Smooth muscle cell (in vitro differentiated cells): ENCODE measurements around the gene LASP1NB.
"Not testable (repeated sequence)": the region's sequence is repeated elsewhere in the genome, so short reads cannot be mapped to it uniquely, and the experiment has no call there.

Experiments
- DNase-seq: peaks from one replicate; lab custom pipeline; 2025; ENCODE audit not compliant: unreplicated experiment; lab: John Stamatoyannopoulos, UW
- H2AFZ ChIP-seq: fragments of 200-600 bp; sonication (generic); 2 replicates; pipeline ENCODE4 v1.6.0; 2016; ENCODE audit warnings: antibody characterized with exemption, low read depth, mild to moderate bottlenecking
- H3F3A ChIP-seq: fragments of 200-600 bp; sonication (generic); 2 replicates; pipeline ENCODE4 v1.6.0; 2017; ENCODE audit warnings: antibody characterized with exemption, low read depth
- H3K27ac ChIP-seq: fragments of 200-600 bp; sonication (generic); 2 replicates; pipeline ENCODE4 v1.5.1; 2016; ENCODE audit warnings: low read depth, mild to moderate bottlenecking
- H3K27me3 ChIP-seq: fragments of 200-600 bp; sonication (generic); 2 replicates; pipeline ENCODE4 v1.6.1; 2016; ENCODE audit warnings: low read depth, mild to moderate bottlenecking
- H3K36me3 ChIP-seq: fragments of 200-600 bp; sonication (generic); 2 replicates; pipeline ENCODE4 v1.5.1; 2016; ENCODE audit warnings: low read depth
- H3K4me1 ChIP-seq: fragments of 200-600 bp; sonication (generic); 2 replicates; pipeline ENCODE4 v1.5.1; 2016; ENCODE audit warnings: low read depth
- H3K4me2 ChIP-seq: fragments of 200-600 bp; sonication (generic); 2 replicates; pipeline ENCODE4 v1.6.0; 2016; ENCODE audit warnings: mild to moderate bottlenecking
- H3K4me3 ChIP-seq: fragments of 200-600 bp; sonication (generic); 2 replicates; pipeline ENCODE4 v1.5.1; 2016; ENCODE audit warnings: mild to moderate bottlenecking
- H3K79me2 ChIP-seq: fragments of 200-600 bp; sonication (generic); 2 replicates; pipeline ENCODE4 v1.6.0; 2016; ENCODE audit warnings: low read depth, mild to moderate bottlenecking
- H3K9ac ChIP-seq: fragments of 200-600 bp; sonication (generic); 2 replicates; pipeline ENCODE4 v1.6.0; 2016; ENCODE audit warnings: low read depth
- H3K9me3 ChIP-seq: fragments of 200-600 bp; sonication (generic); replicated peaks from 2 replicates; pipeline ENCODE4 v1.5.1; 2016; ENCODE audit warnings: low read depth
- H4K20me1 ChIP-seq: fragments of 200-600 bp; sonication (generic); 2 replicates; pipeline ENCODE4 v1.6.0; 2016; ENCODE audit warnings: low read depth
- CTCF ChIP-seq: fragments of 200-600 bp; sonication (generic); IDR thresholded peaks from 2 replicates; pipeline ENCODE4 v1.5.1; 2017; ENCODE audit warnings: borderline replicate concordance, mild to moderate bottlenecking, antibody characterized with exemption; ENCODE audit not compliant: insufficient read depth, poor library complexity, severe bottlenecking
- WGBS: methylation state at CpG from one replicate; pipeline ENCODE4 v1.1.7; 2016; ENCODE audit warnings: low lambda C conversion rate; 5-methylcytosine and 5-hydroxymethylcytosine counted together

LASP1NB gene

DNA sequence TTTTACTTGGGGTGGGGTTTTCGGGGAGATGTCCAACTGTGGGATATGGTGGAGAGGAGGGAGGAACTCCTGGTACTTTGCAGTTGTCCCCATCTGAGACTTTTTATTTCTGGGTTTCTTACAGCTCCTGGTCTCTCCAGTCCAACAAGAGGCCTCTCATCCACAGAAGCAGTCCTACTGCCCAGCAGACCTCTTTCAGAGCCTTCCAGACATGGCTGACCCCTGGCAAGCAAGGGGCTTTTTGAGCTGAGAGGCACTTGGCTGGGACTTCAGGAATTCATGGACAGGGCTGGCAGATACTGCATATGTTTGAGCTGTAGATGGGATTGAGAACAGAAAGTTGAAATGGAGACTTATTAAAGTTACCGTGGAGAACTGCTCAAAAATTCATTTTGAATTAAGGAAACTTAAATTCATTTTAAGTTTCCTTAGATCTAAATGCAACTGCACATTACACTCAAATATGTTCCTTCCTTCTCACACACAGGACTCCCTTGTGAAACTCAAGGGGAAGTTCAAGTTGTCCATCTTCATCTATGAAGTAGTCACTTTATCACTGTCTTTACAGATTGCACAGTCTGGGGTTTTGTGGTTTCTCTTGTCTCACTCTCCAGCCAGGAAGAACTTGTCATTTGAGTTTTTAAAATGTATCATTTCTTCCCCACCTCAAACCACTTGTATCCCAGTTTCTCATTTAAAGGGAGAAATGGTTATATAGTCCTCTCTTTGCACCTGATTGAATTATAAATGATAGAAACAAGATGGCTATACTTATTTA, 1.1 kb downstream of the LASP1NB start:
- H3K4me1 ChIP-seq: peaks cover 24% of the 10 kb centered on the region
- H2AFZ ChIP-seq: no peak overlapping the region
- WGBS: 96% methylated on average over 2 of the region's 2 CpGs
- H3K36me3 ChIP-seq: no peaks in the 10 kb centered on the region
- no peak for DNase-seq
- no peak for TF ChIP-seq CTCF
- no peaks in the 10 kb centered on the region for H3K9me3 ChIP-seq
- peaks cover 23% of the 10 kb centered on the region for H3F3A ChIP-seq
- no peak overlapping the region for H3K27ac ChIP-seq
- H3K27me3 ChIP-seq: no peaks in the 10 kb centered on the region
- H3K4me3 ChIP-seq: no peak overlapping the region
- no peaks in the 10 kb centered on the region for H3K79me2 ChIP-seq
- peaks cover 6% of the 10 kb centered on the region for H4K20me1 ChIP-seq
- no peak overlapping the region for H3K9ac ChIP-seq
- H3K4me2 ChIP-seq: no peak overlapping the region

- not testable (repeated sequence) for H3K9me3 ChIP-seq, H4K20me1 ChIP-seq, DNase-seq, H3K79me2 ChIP-seq, H3F3A ChIP-seq, H3K4me2 ChIP-seq, H2AFZ ChIP-seq, H3K27ac ChIP-seq, H3K27me3 ChIP-seq, H3K4me3 ChIP-seq, H3K9ac ChIP-seq, H3K4me1 ChIP-seq, H3K36me3 ChIP-seq
- 100% methylated on average over 7 of the region's 36 CpGs for WGBS
These were observed 5.4 kb downstream of the LASP1NB start for GRCh38 chr17:38930782-38931181.

DNA sequence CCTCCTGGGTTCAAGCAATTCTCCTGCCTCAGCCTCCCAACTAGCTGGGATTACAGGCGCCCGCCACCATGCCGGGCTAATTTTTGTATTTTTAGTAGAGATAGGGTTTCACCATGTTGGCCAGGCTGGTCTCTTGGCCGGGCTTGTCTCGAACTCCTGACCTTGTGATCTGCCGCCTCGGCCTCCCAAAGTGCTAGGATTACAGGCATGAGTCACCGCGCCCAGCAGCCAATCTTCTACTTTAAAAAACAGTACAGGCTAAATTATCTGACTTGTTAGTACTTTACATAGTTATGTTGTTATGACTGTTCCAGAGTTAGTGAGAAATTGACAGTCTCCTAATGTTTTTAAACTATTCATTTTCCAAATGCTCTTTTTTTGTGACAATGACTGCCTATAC, 8.5 kb downstream of the LASP1NB start:
- not testable (repeated sequence) for H3K4me1 ChIP-seq, H3F3A ChIP-seq

GRCh38 chr17:38939987-38940386, 14.6 kb downstream of the LASP1NB start:
- H4K20me1 ChIP-seq: no peaks in the 10 kb centered on the region
- H3F3A ChIP-seq: no peaks in the 10 kb centered on the region
- no peak overlapping the region for H3K4me3 ChIP-seq
- H2AFZ ChIP-seq: no peak overlapping the region
- no peaks in the 10 kb centered on the region for H3K9me3 ChIP-seq
- H3K79me2 ChIP-seq: no peaks in the 10 kb centered on the region
- no peaks in the 10 kb centered on the region for H3K36me3 ChIP-seq
- H3K27ac ChIP-seq: no peak overlapping the region
- peaks cover 18% of the 10 kb centered on the region for H3K27me3 ChIP-seq
- H3K4me1 ChIP-seq: no peaks in the 10 kb centered on the region
- H3K9ac ChIP-seq: no peak overlapping the region
- TF ChIP-seq CTCF: no peak
- no peak for DNase-seq
- H3K4me2 ChIP-seq: no peak overlapping the region

More for the DNA sequence above, 8.5 kb downstream of the LASP1NB start:
- H3K4me3 ChIP-seq, DNase-seq, H3K4me2 ChIP-seq, H3K27ac ChIP-seq, H3K36me3 ChIP-seq, H3K9me3 ChIP-seq, H3K79me2 ChIP-seq, H2AFZ ChIP-seq, H4K20me1 ChIP-seq, H3K9ac ChIP-seq: not testable (repeated sequence)
- peaks cover 18% of the 10 kb centered on the region for H3K27me3 ChIP-seq
- 68% methylated on average over 9 of the region's 9 CpGs for WGBS
